PFSK-1 (cell line): ENCODE measurements around the gene NAB1.

ENCODE experiments used
- FOXP2 ChIP-seq: optimal IDR thresholded peaks from 2 replicates; pipeline ENCODE3; 2011; ENCODE audit warnings: borderline replicate concordance, control low read depth, inconsistent platforms; ENCODE audit not compliant: insufficient read depth; ENCODE audit errors: extremely low read length, extremely low read depth
- POLR2AphosphoS5 ChIP-seq: IDR thresholded peaks from 2 replicates; pipeline ENCODE4 v1.6.1; 2012; ENCODE audit warnings: low read depth, mild to moderate bottlenecking, control low read depth, low read length, moderate library complexity
- SIN3A ChIP-seq: IDR thresholded peaks from 2 replicates; pipeline ENCODE4 v1.6.1; 2012; ENCODE audit warnings: mild to moderate bottlenecking, low read length, moderate library complexity, borderline replicate concordance; ENCODE audit not compliant: insufficient read depth
- TAF1 ChIP-seq: IDR thresholded peaks from 2 replicates; pipeline ENCODE4 v1.6.1; 2012; ENCODE audit warnings: low read length, control low read depth, borderline replicate concordance; ENCODE audit not compliant: insufficient read depth
- TF ChIP-seq, protein P1 (sequence below), 2 experiments: IDR thresholded peaks; 2 replicates each; pipeline versions ENCODE4 v1.6.1 to v1.8.0; 2011 to 2012; ENCODE audit warnings: low read depth in 2 of 2, low read length in 2 of 2, control low read depth in 1 of 2, inconsistent platforms in 1 of 2, mild to moderate bottlenecking in 1 of 2, moderate library complexity in 1 of 2; ENCODE audit not compliant: insufficient read depth in 1 of 2

Gene NAB1

DNA sequence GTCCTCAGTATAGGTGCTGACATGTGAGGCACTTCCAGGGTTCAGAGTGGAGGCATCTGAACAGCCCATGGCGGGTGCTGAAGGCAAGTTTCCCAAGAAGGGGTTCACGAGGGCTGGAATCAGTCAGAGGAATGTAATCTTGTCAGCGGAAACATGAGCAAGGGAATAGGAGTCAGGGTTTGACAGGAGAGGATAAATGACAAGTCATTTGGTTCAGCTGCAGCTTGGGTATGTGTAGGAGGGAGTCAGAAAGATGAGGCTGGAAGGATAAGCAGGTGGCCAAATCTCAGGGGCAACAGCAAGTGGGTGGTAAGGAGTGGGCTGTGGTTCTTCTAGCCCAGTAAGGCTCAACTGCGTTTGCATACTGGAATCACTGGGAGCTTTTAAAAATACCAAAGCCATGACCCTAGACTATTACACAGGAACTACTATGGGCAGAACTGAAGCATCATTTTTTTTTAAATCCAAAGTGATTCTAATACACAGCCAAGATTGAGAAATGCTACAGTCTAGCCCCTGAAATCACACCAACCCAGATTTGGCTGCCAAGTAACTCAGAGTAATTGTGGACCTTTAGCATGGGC lies 41.8 kb upstream of the NAB1 start:
- TF ChIP-seq TAF1 (no peak), SIN3A (no peak), POLR2AphosphoS5 (no peak), FOXP2 (no peak)
- TF ChIP-seq, protein P1, sequence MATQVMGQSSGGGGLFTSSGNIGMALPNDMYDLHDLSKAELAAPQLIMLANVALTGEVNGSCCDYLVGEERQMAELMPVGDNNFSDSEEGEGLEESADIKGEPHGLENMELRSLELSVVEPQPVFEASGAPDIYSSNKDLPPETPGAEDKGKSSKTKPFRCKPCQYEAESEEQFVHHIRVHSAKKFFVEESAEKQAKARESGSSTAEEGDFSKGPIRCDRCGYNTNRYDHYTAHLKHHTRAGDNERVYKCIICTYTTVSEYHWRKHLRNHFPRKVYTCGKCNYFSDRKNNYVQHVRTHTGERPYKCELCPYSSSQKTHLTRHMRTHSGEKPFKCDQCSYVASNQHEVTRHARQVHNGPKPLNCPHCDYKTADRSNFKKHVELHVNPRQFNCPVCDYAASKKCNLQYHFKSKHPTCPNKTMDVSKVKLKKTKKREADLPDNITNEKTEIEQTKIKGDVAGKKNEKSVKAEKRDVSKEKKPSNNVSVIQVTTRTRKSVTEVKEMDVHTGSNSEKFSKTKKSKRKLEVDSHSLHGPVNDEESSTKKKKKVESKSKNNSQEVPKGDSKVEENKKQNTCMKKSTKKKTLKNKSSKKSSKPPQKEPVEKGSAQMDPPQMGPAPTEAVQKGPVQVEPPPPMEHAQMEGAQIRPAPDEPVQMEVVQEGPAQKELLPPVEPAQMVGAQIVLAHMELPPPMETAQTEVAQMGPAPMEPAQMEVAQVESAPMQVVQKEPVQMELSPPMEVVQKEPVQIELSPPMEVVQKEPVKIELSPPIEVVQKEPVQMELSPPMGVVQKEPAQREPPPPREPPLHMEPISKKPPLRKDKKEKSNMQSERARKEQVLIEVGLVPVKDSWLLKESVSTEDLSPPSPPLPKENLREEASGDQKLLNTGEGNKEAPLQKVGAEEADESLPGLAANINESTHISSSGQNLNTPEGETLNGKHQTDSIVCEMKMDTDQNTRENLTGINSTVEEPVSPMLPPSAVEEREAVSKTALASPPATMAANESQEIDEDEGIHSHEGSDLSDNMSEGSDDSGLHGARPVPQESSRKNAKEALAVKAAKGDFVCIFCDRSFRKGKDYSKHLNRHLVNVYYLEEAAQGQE (IDR thresholded peaks at IDR 0.05; ENCODE audit: insufficient read depth in 1 of 2, low read depth in 2 of 2, low read length in 2 of 2) = no peak

- TF ChIP-seq, protein P1 (IDR thresholded peaks at IDR 0.05; ENCODE audit: insufficient read depth in 1 of 2, low read depth in 2 of 2, low read length in 2 of 2) = no peak
These were observed 41.1 kb upstream of the NAB1 start for GRCh38 chr2:190607657-190608357.

DNA sequence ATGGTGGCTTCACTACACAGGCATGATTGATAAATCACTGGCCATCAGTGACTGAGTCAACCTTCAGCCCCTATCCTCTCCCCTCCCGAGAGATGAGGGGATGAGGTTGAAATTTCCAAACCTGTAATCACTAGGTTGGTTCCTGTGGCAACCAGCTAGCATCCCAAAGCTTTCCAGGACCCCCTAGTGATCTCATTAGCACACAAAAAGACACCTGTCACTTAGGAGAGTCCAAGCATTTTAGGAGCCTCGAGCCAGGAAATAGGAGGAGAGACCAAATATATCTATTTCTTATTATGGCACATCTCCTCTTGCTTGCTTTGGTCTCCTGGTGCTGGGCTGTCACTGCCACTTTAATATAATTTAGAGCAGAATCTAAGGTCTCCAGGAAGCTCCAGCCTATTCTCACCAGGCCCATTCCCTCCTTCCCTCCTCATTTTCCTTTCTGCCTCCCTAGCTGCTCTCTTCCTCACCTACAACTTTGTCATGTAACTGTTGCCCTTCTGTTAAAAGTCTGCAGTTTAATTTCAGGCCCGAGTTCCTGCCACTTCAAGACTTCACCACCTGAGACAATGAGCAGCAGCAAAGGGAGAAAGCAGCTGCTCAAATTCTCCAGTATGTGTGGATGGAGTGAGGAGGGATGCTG lies 33.2 kb upstream of the NAB1 start:
- TF ChIP-seq, protein P1 (IDR thresholded peaks at IDR 0.05; ENCODE audit: insufficient read depth in 1 of 2, low read depth in 2 of 2, low read length in 2 of 2) = no peak
- TF ChIP-seq POLR2AphosphoS5 (no peak), TAF1 (no peak), SIN3A (no peak), FOXP2 (no peak)

DNA sequence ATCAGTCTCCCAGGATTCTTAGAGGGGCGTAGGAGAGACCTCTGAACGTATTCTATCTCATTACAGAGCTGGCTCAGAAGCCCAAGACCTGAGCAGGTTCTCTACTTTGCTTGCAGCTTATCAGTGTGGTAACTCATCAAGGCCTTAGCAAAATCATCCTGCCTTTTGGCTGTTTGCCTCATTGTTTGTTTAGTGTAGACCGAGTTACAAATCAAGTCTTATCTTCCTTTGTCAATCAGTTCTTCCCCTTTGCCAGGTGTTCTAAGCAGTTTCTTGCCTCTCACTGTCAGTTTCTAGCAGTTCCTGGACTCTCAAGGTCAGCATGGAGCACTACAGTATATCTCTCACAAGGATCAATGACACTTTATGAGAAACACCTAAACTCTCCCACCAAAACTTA lies 30.9 kb upstream of the NAB1 start:
- TF ChIP-seq, protein P1 (IDR thresholded peaks at IDR 0.05; ENCODE audit: insufficient read depth in 1 of 2, low read depth in 2 of 2, low read length in 2 of 2) = no peak

DNA sequence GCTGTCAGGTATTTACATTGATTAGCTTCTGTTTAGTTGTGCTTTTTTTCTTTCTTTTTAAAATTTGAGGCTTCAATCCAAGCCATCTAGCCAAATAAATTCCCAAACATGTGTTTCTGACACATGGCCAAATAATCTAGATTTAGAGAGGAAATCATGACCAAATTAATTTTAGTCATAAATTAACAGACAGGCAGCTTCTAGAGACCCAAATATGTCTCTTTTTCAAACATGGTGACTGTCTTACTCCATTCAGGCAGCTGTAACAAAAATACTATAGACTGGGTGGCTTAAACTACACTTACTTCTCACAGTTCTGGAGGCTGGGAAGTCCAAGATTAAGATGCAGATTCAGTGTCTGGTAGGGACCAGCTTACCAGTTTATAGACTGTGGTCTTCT lies 23.2 kb upstream of the NAB1 start:
- no peak for TF ChIP-seq TAF1
- no peak for TF ChIP-seq SIN3A
- TF ChIP-seq, protein P1 (IDR thresholded peaks at IDR 0.05; ENCODE audit: insufficient read depth in 1 of 2, low read depth in 2 of 2, low read length in 2 of 2) = no peak
- no peak for TF ChIP-seq FOXP2
- no peak for TF ChIP-seq POLR2AphosphoS5
